CD4-positive, alpha-beta T cell treated with Interleukin-10 for 1 hour (primary cell): ENCODE measurements around the gene NR6A1.

Source experiments
- DNase-seq: peaks from one replicate; pipeline ENCODE4 v3.0.0-alpha.2; 2020

NR6A1 gene

DNA sequence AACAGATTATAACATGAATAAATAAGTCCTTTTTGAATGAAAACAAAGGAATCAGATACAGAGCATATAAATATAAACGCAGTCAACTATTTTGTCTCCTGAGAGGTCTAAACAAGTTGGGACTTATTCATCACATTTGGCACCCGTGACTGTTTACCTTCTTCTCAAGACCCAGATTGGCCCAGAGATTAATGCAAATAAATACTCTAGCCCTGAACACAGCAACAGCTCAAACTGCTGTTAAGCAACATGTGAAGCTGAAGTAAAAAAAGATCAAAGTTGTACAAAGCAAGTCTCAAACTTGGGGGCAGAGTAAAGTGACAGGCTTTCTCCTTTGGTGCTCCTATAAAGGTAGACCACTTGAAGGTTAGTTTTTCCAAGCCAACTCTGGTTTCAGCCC, 168.9 kb downstream of the NR6A1 start:
- DNase-seq = no peak

DNA sequence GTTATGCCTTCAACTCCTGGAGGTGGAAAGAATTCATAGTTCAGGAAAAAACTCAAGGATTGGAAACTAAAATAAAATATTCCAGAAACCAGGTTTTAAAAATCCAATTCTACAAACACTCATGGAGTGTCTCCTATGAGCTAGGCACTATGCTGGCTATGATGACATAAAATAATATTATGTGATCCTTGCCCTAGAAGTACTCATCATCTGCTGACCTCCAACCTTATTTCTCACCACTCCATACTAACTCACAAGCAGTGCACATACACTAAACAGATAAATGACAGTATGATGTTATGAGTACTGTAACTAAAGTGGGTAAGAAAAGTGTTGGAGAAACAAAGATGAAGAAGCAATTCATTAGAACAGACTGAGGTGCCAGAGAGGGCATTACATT, 170.7 kb downstream of the NR6A1 start:
- DNase-seq = no peak

DNA sequence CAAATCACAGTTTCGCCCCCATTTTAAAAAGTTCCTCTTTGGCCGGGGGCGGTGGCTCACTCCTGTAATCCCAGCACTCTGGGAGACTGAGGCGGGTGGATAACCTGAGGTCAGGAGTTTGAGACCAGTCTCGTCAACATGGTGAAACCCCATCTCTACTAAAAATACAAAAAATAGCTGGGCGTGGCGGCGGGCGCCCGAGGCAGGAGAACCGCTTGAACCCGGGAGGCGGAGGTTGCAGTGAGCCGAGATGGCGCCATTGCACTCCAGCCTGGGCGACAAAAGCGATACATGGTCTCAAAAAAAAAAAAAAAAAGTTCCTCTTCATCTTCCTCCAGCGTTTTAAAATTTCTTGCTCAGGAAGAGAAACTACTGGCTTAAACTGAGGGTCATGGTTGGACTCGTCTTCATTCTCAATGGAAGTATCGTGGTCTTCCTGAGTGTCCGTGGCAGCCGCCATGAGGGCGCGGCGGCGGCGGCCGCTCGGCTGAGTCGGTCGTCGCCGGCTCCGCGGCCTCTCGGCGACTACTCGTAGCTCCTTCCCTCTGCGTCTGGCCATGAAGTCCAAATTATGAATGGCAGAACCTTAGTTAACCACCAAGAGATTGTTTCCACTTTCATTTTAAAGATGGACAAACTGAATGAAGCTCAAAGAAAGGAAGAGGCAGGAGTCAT, 171.9 kb downstream of the NR6A1 start:
- no peak for DNase-seq

DNA sequence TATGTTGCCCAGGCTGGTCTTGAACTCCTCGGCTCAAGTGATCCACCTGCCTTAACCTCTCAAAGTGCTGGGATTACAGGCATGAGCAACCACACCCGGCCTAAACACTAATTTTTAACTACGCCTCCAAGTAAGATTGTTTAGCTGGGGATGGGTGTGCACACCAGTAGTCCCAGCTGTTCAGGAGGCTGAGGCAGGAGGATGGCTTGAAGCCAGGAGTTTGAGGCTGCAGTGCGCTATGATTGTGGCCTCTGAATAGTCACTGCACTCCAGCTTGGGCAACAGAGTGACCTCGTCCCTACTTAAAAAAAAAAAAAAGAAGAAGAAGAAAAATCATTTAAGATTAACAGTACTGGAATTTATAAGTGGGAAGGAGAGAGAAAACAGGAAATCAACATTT, 173.1 kb downstream of the NR6A1 start:
- no peak for DNase-seq

DNA sequence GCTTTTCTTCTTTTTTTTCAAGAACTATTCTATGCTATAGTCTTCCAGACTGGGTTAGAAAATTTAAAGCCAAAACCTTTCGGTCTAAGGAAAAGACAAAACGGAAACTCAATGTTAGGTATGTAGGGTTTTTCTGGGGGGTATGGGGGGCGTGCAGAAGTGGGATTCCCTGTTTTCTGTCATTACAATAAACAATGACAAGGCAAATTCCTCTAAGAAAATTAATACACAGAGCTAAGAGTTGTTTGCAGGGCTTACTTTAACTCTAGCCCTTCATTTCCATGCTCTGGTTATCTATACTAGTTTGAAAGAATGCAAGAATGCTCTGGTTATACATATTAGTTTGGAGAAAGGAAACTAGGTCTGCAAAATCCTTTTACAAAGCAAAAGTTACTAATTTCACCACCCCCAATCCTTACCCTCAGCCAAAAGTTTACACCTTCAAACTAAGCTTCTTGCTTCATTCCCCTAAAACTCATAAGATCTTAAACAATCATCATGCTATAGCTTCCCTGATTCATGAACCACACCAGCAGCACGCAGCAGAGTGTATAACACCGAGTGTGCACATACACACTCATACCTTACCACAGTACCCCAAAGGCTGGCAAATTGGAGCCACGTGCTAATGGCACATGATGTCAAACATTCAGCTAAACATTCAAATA, 174.8 kb downstream of the NR6A1 start:
- no peak for DNase-seq

DNA sequence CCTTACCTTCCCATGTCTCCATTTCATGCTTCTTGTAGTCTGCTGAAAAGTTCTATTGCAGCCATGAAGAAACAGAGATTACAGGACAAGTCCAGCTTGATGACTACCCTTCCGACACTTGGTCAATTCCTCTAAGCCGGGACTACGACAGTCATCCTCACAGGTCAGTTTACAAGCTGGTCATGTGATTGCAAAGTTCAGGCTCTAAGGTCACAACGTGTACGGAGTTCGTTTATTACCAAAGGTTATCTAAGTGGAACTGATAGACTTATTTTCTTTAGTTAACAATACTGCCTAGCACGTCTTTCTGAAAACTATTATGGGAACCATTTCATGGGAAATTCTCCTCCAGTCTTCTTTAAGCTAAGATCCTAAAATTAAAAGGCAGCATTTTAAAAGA, 175.4 kb downstream of the NR6A1 start:
- DNase-seq = no peak

DNA sequence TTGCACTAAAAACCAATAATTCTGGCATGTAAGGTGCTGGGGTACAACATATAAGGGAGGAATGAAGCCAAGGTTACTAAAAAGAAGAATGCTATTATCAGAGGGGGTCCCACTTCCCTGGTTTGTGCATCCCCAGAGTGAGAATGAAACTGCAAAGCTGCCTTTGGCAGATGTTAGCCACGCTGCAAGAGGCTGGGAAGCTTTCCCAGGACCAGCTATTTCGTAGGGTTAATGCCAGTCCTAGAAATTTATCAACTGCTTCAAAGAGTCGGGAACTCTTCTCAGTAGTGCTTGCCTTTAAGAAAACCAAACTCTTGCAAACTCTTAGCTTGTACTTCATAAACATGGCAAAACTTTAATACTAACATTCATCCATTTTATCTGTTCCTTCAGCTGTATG, 176.4 kb downstream of the NR6A1 start:
- DNase-seq = no peak

DNA sequence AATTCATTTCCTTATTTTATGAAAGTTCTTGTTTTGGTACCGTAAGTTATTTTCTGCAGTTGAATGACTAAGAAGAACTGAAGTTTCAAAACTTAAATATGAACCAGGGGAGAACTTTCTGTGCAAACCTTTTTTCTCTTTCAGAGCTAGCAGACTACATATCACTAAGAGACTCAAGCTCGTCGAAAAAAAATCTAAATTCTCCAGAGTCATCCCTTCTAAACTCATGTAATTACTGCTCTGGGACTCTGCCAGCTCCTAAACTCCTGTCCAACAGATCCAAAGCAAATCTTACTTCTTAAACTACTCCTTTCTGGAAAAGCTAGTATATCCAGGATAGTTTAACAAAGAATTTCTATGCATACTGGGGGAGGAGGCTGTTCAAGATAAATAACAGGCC, 176.9 kb downstream of the NR6A1 start:
- DNase-seq = no peak

DNA sequence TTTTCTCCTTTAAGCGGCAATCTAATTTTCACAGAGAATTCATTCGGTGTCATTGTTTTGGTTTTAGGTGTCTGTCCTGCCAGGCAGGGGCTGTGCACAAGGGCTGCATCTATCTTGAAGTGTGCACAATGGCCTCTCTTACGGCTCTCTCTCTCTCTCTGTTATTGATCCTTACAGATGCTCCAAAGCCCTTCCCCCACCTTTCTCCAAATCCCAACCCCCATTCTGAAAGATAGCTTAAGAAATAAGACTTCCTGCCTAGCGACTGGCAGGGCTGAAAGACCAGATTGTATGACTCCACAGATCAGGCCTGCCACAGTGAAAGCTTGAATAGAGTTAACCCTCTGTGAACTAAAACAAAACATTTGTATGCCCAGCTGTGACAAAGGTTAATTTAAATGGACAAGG, 177.5 kb downstream of the NR6A1 start:
- DNase-seq = no peak

DNA sequence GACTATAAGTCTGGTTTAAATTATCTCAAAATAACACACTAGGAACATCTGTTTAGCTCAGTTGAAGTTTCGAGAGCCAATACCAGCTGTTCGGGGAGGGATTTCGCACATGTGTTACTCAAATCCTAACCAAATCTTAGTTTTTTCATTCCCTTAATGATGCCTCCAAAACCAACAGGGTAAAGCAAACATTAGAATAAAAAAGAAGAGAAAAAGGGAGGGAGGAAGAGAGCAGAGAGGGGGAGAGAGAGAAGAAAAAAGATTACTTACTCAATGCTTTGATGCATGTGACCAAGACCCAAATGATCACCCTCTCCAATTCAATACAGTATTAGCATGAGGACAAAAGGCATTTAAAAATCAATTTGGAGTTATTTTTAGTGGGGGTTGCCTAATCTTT, 177.9 kb downstream of the NR6A1 start:
- DNase-seq = no peak

DNA sequence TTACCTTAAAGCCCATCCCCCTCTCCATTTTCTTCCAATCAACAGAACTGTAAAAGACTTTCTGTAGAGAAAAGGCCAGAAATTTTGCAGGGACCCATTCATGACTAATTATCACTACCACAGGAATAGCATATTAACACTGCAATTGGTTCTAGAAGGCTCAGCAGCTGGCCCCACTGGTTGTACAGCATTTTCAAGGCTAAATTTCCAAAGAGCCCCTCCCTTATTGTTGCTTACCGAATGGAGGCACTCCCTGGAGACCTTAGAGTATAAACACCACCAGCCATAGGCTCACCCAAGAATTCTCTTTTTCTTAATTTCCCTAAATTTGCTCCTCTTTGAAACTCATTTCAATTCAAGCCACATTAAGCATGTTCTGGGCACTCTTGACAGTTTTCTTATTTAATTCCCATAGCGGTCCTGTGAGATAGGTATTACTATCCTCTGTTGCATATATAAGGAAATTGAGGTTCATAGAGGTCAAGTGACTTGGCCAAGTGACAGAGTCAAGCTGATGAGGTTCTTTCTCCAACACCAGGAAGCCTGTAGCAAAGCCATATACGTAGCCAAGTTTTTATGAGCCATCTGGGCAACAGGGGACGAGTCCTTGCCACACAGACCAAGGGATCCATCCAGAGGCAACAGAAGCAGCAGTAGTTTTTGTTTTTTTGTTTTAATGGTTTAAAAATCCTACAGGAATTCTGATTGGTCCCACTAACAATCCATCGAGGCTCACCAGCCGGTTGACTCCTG, 180.0 kb downstream of the NR6A1 start:
- DNase-seq = no peak

DNA sequence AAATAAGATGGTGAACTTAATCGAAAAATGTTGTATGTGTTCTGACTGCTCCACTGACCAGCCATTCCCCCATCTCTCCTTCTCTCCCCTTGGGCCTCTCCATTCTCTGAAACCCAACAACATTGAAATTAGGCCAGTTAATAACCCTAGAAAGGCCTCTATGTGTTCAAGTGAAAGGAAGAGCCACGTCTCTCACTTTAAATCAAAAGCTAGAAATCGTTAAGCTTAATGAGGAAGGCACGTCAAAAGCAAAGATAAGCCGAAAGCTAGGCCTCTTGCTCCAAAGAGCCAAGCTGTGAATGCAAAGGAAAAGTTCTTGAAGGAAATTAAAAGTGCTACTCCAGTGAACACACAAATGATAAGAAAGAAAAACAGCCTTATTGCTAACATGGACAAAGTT, 186.5 kb downstream of the NR6A1 start:
- DNase-seq = no peak

DNA sequence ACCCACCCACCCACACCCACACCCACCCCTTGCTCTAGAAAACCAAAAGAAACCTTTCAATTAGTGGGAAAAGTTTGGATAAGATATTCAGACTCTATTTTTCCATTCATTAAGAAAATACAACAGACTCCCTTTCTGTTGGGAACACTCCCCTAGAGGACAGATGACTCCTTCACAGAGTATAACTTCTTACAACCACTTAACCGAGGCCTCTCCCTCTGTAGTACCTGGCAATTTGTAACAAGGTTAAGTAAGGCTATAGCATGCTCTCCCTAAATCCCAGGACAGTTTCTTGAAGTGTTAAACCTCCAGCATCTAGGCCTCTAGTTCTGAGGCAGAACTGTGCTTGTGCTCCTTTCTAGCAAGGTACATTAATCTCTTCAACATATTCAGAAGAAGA, 188.0 kb downstream of the NR6A1 start:
- DNase-seq = no peak

DNA sequence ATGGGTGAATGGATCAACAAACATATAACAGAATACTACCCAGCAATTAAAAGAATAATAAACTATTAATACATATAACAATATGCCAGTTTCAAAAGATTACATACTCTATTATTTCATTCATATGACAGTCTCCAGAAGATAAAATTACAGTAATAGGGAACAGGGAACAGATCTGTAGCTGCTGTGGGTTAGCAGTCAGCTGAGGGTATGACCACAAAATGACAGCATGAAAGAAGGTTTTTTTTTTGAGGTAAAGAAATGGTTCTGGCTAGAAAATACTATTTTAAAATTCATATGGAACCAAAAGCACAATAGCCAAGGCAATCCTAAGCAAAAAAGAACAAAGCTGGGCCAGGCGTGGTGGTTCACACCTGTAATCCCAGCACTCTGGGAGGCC, 190.9 kb downstream of the NR6A1 start:
- no peak for DNase-seq

DNA sequence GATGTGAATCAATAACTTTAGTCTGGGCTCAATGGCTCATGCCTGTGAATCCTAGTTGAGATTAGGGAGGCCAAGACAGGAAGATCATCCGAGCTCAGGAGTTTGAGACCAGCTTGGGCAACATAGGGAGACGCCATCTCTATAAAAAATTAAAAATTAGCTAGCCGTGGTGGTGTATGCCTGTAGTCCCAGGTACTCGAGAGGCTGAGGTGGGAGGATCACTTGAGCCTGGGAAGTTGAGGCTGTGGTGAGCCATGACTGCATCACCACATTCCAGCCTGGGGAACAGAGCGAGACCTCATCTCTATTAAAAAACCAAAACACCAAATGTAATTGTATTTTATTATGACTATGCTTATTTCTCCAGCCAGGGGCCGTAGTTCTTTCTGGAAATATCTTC, 194.4 kb downstream of the NR6A1 start:
- no peak for DNase-seq

DNA sequence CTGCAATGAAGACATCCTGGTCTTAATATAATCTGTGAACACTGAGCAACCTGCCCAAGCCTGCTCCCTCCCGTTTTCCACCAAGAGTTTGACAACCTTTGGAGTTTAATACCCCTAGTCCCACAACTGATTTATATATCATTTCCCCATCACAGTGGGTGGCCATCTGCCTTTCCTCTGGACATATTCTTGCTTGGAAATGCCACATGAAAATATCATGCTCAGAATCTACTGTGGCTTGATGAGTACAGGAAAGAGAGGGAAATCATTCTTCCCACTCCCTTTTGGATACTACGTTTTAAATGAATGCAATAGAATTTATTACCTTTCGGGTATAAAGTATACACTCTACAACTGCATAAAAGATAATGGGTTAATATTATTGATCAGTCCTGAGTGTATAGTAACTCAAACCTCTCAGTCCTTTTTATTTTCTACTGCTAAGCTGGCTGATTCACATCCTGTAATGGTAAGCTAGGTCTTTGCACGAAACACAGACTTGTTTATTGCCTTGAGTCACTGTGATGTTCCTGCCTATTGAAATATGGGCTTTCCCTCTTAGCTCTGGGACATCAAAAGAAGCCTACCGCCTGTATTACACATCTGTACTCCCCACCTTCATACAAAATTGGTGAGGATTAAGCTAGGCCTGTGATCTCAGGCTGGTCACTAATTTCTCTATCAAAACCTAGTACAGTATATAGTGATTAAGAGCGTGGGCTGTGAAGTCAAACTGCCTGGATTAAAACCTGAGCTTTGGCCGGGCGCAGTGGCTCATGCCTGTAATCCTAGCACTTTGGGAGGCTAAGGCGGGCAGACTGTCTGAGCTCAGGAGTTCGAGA, 196.4 kb downstream of the NR6A1 start:
- DNase-seq = no peak

DNA sequence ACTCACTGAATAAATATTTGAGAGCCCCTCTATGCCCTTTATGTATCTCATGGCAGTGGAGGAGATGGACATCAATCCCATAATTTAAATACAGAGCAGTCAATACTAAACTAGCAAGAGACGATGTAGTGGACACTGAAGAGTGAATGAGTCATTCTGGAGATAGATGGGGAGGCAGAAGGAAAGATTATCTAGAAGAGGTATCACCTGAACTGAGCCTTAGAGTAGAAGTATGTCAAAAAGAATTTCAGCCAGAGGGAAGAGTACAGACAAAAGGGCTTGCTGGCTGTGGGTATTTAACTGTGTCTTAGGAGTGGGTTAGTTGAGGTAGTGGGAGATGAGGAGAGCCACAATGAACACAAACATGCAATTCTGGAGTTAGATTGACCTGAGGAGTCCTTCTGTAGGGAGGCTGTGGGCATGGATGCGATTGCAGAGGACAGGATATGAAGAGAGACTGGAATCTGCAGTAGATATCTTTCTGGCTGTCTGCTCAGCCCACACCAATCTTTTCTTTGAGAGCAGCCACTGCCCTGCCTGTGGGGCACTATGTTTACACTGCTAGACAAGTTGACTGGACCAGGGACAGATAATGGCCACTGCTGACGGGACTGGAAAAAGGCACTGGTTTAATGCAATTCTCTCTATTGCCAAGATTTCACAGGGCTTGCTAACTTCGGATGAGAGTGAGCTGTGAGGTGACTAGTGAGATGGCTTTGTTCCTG, 200.0 kb downstream of the NR6A1 start:
- DNase-seq = no peak

DNA sequence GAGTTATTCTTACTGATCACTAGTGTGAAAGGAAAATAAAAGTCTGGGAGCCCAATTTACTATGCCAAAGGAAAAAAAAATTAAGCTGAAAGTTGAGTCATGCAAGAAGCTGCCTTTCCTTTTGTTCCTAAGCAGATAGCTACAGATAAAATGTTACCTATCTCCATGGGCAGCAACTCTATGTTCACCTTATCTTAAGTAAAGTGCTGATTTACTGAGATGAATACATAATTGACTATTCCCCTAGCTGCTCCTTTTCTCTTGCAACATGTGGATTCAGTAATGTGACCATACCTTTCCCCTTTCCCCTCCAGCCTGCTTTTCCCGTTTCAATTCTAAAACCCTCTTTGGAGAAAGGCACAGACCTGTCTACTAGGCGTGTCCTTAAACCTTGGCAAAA, 201.2 kb downstream of the NR6A1 start:
- DNase-seq = no peak

DNA sequence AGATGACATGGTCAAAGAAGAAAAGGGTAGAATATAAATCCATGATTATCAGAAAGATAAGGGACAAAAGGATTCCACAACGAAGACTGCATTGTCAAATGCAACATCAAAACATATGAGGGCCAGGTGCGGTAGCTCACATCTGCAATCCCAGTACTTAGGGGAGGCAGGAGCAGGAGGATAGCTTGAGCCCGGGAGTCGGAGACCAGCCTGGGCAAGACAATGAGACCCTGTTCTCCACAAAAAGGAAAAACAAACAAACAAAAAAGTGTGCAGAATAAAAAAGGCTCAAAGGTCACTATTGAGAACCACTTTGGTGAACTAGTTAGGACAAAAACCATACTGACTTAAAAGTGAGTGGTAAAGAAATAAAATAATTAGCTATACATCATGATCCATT, 203.7 kb downstream of the NR6A1 start:
- no peak for DNase-seq

DNA sequence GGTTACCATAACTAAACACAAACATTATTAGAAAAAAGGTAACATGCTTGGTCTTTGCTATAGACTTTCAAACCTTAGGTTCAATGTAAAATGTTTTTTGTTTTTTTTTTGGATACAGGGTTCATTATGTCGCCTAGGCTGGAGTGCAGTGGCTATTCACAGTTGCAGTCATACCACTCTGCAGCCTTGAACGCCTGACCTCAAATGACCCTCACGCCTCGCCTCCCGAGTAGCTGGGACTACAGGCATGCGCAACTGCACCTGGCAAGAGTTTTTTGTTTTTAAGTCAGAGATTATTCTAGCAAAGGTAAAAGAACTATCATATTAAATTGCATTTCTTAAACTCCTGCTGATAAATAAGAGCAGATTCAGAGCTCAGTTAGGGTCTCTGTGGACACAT, 208.8 kb downstream of the NR6A1 start:
- no peak for DNase-seq

DNA sequence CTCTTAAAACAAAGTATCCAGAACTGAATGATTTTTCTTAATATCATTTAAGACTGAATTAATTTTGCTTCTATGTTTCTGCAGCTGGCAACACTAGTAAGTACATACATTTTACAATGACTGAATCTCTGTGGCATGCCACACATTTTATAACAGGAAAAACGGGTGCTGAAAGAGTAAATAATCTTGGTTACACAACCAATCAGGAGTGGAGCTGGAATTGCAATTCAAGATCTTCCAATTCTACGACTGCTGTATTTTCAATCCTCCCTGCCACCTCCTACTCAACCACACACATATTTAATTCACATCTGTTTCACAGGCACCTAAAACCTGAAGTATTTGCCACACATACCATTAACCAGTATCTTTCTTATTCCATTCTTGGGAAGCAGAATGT, 211.2 kb downstream of the NR6A1 start:
- DNase-seq = no peak

DNA sequence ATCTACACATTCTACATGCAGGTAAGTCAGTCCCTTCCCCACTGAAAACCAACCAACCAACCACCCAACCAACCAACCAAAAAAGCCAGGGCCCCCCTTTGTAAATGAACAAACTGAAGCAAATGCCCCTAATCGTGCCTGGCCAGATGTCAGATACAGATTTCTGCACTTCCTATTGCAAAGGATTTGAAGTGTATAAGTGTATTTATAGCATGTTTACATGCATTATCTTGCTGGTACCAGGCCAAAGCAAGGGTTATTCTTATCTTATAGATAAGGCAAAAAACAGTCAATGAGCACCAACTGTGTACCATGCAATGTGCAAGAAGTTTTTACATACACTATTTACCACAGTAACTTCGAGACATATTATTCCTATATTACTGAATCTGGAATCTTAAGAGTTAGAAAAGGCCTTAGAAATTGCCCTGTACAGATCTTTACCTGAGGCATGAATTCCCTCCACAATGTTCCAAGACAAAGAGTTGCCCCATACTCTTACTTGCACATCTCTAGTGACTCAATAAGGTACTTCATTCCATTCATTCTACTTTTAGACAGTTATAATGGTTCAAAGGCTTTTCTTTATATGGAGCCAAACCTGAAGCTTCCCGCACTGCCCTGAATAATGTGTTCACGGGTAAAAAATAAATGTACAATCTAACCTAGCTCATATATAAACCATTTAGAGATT, 212.2 kb downstream of the NR6A1 start:
- no peak for DNase-seq
